ENCODE measurements around the gene RPL39.
"Not testable (repeated sequence)": the region's sequence is repeated elsewhere in the genome, so short reads cannot be mapped to it uniquely, and the experiment has no call there.

Gene RPL39

DNA sequence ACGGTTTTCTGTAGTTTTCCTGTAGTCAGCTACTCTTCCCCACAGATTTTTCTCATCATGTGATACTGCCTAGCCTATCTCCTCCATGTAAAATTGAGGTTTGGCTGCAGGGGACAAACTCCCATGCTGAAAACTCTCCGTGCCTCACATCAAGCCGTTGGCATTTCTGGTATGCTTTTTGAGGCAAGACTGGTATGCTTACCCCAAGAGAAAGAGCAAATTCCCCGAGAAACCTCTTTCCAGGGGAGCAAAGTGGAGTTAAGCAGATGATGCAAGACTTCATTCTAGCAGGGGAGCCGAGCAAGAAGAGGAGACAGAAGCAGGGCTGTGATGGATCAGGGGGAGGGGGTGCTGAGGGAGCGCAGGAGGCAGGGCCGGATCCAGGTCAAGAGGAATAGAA lies 28.2 kb downstream of the RPL39 start:
- DNase-seq (ENCODE audit: low read depth, low spot score) = peak; percentile 7

DNA sequence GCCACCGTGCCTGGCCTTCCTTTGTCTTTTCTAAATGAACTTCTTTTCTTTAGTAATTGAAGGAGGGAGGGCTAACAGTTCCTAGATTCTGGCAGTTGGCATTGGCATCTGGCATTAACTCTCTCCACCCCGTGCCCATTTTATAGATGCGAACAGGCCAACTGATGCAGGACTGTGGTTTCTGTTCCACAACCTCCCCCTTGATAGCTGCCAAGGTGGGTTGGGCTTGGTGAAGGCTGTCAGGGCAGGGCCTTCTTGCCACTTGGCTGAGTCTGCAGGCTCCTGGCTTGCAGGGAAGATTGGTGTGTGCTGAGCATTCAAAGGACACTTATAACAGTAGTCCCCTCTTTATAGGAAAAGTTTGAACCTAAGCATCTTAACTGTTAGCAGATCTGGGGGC lies 28.7 kb downstream of the RPL39 start:
- no peak for DNase-seq (ENCODE audit: low read depth, low spot score)

DNA sequence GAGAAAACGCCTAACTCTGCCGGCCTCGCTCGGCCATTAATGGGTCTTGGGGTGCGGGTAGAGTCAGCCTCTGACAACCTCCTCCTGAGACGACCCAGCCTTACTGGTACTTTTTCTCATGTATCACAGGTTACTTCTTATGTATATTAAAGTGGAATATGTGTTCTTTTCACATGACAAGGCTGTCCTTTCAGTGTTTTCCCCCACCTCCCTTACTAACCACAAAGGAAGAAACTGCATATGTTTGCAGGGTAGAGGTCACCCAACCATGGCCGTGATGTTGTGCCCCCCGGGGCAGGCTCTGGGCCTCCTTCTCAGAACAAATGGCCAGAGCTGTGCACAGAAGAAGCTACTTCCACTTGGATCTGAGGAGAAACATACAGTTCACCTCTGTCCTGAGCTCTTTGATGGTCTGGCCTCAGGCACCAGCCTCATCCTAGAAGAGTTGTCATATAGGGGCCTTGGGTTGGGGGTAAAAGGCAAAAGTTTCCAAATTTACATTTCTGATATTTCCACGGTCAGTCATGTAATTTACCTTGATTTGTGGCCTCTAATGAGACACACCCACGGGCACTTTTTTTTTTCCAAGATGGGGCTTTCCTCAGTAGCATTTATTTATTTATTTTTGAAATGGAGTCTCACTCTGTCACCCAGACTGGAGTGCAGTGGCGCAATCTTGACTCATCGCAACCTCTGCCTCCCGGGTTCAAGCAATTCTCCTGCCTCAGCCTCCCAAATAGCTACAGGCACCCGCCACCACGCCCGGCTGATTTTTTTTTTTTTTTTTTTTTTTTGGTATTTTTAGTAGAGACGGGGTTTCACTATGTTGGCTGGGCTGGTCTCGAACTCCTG lies 31.2 kb downstream of the RPL39 start:
- DNase-seq (ENCODE audit: low read depth, low spot score) = no peak

DNA sequence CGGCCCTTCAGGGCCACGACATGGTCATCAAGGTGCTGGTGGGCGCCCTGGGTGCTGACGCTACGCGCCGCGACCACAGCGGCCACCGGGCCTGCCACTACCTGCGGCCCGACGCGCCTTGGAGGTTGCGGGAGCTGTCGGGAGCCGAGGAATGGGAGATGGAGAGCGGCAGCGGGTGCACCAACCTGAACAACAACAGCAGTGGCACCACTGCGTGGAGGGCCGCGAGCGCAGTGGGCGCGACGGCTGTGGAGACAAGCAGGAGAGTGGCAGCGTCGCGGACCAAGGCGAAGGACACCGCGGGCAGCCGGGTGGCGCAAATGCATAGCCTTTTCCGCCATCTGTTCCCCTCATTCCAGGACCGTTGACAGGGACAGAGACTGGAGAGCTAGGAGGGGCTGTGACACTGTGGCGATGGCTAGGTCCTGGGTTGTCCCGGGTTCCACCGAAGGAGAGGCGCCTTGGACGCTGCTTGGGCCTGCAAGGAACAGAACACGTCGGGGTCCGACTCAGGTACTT lies 32.1 kb downstream of the RPL39 start:
- DNase-seq (ENCODE audit: low read depth, low spot score) = no peak

DNA sequence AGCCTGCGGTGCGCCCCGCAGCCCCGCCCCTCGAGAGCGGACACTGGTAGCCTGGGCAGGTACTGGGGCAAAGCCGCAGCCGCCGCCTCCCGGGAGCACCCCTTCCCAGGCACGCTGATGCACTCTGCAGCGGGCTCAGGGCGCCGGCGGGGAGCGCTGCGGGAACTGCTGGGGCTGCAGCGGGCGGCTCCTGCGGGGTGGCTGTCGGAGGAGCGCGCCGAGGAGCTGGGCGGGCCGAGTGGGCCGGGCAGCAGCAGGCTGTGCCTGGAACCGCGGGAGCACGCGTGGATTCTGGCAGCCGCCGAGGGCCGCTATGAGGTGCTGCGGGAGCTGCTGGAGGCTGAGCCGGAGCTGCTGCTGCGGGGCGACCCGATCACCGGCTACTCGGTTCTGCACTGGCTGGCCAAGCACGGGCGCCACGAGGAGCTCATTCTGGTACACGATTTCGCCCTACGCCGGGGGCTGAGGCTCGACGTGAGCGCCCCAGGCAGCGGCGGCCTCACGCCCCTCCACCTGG lies 32.6 kb downstream of the RPL39 start:
- no peak for DNase-seq (ENCODE audit: low read depth, low spot score)

DNA sequence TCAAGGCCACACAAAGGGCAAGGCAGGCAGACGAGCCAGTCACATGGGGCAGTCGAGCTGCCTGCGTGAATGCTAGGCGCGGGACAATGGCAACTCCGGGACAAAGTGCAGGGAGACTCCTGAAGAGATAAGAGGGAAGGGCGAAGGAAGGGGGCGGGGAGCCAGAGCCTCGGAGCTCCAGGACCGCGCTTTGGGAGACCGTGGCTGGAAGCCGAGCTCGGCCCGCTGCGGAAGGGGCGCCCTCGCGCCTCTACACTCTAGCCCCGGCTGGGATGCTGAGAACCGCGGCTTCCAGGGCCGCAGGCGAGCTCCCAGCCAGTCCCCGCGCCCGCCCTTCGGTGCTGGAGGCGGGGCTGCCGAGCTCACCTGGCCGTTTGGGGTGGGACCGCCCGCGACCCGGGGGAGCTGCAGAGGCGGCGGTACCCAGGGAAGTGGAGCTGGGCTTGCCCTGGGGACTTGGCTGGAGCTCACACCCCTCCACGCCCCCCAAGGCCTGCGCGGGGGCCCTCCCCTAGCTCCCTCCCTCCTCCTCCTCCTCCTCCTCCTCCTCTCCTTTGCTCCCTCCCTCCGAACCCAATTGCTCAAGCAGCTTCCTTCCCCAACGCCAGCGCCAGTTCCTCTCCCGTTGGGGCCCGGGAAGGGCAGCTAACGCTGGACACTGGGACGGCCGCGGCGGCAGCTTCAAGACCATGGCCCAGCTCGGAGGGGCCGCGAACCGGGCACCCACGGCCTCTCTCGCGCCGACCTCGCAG lies 33.3 kb downstream of the RPL39 start, which contains the start of gene SOWAHD:
Gene SOWAHD, plus strand, starts transcription at position 610 of the 752 bp plus-strand sequence. Its CDS starts 80 bp downstream, at position 690.
- no peak for DNase-seq (ENCODE audit: low read depth, low spot score)

DNA sequence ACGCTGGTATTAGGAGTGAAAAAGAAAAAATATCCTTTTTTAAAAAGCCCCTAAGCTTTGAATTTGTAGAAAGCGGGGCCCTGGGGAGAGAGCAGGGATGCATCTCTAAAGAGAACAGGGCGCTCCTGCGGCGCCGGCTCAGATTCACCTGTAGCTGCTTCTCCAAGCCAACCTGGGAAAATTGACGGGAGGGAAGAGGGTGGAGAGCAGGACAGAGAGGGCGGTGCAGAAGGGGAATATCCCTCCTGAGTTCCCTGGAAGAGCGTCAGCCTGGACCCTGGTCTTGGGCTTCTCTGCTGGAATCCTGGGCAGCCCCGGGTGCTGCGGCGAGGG lies 33.8 kb downstream of the RPL39 start:
- DNase-seq (ENCODE audit: low read depth, low spot score) = no peak

DNA sequence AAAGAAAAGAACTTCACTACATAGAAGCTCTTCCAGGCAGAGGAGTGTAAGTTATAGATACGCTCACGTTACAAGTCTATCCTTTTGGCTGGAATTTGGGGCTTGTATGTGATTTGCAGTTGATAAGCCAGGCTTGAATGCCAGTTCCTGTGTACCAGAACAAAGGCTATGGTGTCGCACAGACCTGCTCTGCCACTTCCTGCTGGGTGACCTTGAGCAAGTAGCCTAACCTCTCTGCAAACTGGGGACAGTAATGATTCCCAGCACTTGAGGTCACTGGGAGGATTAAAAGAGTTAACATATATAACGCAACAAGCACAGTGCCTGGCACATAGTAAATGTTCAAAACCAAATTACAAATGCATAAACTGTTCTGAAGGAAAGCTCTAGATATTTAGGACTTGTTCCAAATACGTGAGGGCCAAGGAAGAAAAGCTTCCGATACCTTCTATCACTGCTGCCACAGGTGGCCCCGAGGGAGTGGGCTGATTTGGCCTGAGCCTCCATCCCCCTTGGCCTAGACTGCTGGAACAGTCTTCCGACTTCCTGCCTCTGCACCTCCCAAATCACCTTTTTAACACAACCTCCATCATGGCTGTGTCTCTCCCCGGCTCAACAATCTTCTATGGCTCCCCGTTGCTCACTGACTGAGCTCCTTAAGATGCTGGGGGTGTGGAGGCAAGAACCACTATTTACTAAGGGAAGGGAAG lies 34.3 kb downstream of the RPL39 start:
- no peak for DNase-seq (ENCODE audit: low read depth, low spot score)

DNA sequence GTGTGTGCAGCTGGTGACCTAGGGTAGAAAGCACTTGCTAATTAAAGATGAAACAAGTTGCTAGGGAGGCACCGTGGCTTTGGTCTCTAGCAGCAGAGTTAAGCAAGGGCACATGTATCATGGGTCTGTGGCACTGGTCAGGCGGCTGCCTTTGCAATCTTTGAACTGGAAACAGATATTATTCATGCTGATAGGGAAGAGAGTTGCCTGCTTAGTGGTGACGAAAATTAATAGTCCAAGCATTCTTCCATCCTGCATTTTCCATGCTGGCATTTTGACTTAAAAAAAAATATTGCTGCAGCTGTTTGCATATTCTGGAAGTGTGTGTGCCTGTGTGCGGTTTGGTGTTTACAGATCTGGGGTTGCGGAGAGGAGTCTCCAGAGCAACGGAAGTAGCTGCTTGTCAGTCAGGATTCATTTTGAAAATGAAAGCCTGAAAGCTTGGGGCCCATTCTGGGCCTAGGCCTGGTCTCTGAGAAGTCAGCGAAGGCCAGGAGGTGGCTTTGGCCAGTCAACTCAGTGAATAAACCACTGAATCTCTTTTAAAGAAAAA lies 35.4 kb downstream of the RPL39 start:
- DNase-seq (ENCODE audit: low read depth, low spot score) = no peak

DNA sequence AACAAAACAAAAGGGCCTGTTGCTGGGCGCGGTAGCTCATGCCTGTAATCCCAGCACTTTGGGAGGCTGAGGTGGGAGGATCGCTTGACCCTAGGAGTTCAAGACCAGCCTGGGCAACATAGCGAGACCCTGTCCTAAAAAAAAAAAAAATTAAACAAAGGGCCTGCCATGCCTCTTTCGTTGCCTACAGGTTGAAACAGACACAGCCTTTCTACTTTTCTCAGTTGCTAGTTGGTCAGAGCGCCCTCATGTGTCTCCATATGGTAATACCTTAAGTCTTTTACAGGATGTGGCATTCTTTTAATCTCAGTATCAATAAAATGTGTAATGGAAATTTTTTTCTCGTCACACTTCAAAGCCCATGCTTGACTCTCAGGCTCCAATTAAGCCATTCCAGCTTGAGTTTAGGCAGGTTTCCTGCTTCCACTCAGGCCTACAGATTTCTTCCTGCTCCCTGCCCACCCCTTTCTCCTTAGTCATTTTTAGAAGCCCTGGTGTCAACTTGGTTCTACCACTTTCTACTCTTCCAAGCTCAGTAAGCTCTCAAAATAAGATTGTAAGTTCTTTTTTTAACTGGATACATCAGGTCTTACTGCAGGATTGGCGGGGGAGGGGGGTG lies 37.7 kb downstream of the RPL39 start:
- DNase-seq (ENCODE audit: low read depth, low spot score) = no peak

DNA sequence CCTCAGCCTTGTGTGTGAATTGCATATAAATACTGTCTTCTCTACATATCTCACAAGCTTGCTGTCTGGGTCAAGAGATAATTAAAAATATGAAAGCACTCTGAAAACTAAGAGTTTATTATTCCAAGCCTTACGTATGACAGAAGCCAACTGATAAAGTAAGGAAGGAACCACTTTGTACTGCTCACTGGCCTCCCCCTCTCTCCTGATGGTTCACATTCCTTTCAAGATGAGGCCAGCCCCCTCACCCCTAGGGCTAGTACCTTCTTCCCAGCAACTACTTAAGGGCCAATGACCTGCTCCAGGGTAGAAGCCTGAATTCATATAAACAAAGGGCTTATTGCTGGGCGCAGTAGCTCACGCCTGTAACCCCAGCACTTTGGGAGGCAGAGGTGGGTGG lies 38.4 kb downstream of the RPL39 start:
- DNase-seq (ENCODE audit: low read depth, low spot score) = no peak

DNA sequence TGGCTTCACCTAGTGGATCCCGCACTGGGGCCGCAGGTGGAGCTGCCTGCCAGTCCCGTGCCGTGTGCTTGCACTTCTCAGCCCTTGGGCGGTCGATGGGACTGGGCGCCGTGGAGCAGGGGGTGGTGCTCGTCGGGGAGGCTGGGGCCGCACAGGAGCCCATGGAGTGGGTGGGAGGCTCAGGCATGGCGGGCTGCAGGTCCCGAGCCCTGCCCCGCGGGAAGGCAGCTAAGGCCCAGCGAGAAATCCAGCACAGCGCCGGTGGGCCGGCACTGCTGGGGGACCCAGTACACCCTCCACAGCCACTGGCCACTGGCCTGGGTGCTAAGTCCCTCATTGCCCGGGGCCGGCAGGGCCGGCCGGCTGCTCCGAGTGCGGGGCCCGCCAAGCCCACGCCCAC lies 40.7 kb downstream of the RPL39 start:
- not testable (repeated sequence) for DNase-seq (ENCODE audit: low read depth, low spot score)

DNA sequence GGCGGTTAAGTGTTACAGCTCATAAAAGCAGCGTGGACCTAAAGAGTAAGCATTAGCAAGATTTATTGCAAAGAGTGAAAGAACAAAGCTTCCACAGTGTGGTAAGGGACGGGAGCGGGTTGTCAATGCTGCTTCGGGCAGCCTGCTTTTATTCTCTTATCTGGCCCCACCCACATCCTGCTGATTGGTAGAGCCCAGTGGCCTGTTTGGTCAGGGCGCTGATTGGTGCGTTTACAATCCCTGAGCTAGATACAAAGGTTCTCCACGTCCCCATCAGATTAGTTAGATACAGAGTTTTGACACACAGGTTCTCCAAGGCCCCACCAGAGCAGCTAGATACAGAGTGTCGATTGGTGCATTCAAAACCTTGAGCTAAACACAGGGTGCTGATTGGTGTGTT lies 41.3 kb downstream of the RPL39 start:
- DNase-seq (ENCODE audit: low read depth, low spot score) = not testable (repeated sequence)

DNA sequence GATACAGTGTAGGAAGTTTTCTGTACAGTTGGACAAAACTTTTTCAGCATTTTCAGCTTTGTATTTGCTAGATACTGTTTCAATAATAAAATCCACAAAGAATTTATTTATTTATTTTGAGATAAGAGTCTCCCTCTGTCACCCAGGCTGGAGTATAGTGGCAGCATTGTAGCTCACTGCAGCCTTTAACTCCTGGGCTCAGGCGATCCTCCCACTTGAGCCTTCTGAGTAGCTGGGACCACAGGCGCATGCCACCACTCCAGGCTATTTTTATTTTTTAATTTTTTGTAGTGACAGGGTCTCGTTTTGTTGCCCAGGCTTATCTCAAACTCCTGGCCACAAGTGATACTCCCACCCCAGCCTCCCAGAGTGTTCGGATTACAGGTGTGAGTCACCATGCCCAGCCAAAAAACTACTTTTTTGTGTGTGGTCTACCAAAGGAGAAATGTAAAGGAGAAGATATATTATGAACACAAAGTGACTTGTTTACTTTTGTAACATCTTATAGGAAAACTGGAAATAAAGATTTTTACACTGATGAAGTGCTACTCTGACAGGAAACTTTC lies 46.1 kb downstream of the RPL39 start:
- DNase-seq (ENCODE audit: low read depth, low spot score) = no peak

DNA sequence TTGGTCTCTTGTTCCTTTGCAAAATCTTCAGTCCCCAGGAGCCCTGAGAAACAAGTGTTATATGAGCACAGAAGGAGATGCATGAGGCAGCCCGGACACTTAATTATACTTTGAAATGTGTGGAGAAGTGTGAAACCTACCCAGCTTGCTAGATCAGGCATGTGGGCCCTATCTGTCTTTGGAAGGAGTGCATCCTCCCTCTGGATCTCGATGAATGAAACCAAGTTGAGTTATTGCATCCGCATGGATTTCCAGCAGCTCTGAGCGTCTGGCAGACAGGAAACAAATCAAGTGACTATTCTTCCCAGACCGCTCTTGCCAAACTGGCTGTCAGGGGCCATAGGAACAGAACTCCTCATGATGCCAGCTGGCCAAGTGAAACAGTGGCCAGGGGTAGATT lies 52.7 kb downstream of the RPL39 start:
- no peak for DNase-seq (ENCODE audit: low read depth, low spot score)

Measured in smooth muscle cell of the brain vasculature (primary cell).